ENCODE results near the gene ZDHHC17. TPM values are rescaled to one million over a fixed set of nuclear protein-coding genes. Genes with fewer than 3 reads are reported as not detected.

ZDHHC17 gene
- total and polyA plus RNA-seq, 2 of the 13 experiments (the other 11 are each of a cell fraction or from before 2014, with no cell fraction given), result 36.7 to 38.5 TPM

GRCh38 chr12:76878099-76878898, 114.4 kb downstream of the ZDHHC17 start (continued):
- TF ChIP-seq ZFY (CRISPR knock-in tag; IDR thresholded peaks at IDR 0.05), result peak; percentile 35; the same call in 1 of the 2 replicates
- TF ChIP-seq ZNF800 (CRISPR knock-in tag; IDR thresholded peaks at IDR 0.05), result 0 out of 2 replicates have a peak, but pooled peaks have one; percentile 53
- TF ChIP-seq NFATC3 (CRISPR knock-in tag; IDR thresholded peaks at IDR 0.05), result peak; percentile 49; the same call in 1 of the 2 replicates
- no peak for TF ChIP-seq ZFP90 (CRISPR knock-in tag; IDR thresholded peaks at IDR 0.05; ENCODE audit: borderline replicate concordance)
- TF ChIP-seq HNF1A (IDR thresholded peaks at IDR 0.05; ENCODE audit: low read depth), result no peak
- TF ChIP-seq HNF1A (CRISPR knock-in tag; IDR thresholded peaks at IDR 0.05; ENCODE audit: borderline replicate concordance), result no peak
- no peak for TF ChIP-seq LBX2 (CRISPR knock-in tag; IDR thresholded peaks at IDR 0.05; ENCODE audit: borderline replicate concordance)
- no peak for TF ChIP-seq TBX3 (IDR thresholded peaks at IDR 0.05; ENCODE audit: borderline replicate concordance)
- peak; percentile 59; the same call in 1 of the 2 replicates for TF ChIP-seq PATZ1 (CRISPR knock-in tag; IDR thresholded peaks at IDR 0.05)
- TF ChIP-seq BRF2 (CRISPR knock-in tag; IDR thresholded peaks at IDR 0.05), result no peak

Data from HepG2 (cell line).